K562 (cell line): Measurements from ENCODE around the gene ASB11. TPM values are rescaled to one million over a fixed set of nuclear protein-coding genes. Genes with fewer than 3 reads are reported as not detected.

Experiments
- BCLAF1 ChIP-seq, 2 experiments: fragments of 450-650 bp in 1 of 2; IDR thresholded peaks; 2 replicates each; pipeline ENCODE4 v1.6.1; 2011 to 2017; ENCODE audit warnings: low read depth in 2 of 2, antibody characterized with exemption in 1 of 2, borderline replicate concordance in 1 of 2, low read length in 1 of 2, mild to moderate bottlenecking in 1 of 2, mixed read lengths in 1 of 2; ENCODE audit not compliant: control insufficient read depth in 1 of 2
- XRCC4 ChIP-seq: IDR thresholded peaks from one replicate; pipeline ENCODE4 v1.6.1; 2011; ENCODE audit not compliant: insufficient read depth, insufficient read length; ENCODE audit errors: extremely low read depth
- ZBTB49 ChIP-seq: sonication (generic); formaldehyde crosslinking; IDR thresholded peaks from 2 replicates; pipeline ENCODE4 v1.8.0; 2022; ENCODE audit warnings: missing genetic modification reagents, mild to moderate bottlenecking, borderline replicate concordance
- polyA plus RNA-seq, 8 experiments: library from polyadenylated mRNA; depleted of rRNA in 4 of 8; stranded (reverse) in 5 of 8; unstranded in 3 of 8; fragments of >200 nt; fragmentation: Nextera tagmentation in 2 of 8; fragmentation: Illumina TruSeq in 1 of 8; extraction: Ambion mirVana in 2 of 8; extraction: Trizol in 1 of 8; gene quantifications; 2 replicates each; pipeline versions ENCODE4 v1.2.1 to v1.2.3, GENCODE V29; 2011 to 2014; ENCODE audit warnings: inconsistent platforms in 1 of 8, missing spikeins in 1 of 8
- total RNA-seq, 7 experiments: library from RNA; depleted of rRNA in 6 of 7; stranded (reverse); fragments of >200 nt in 6 of 7; fragmentation: Illumina TruSeq in 2 of 7; extraction: Trizol in 2 of 7; gene quantifications; 2 replicates each; pipeline versions ENCODE4 v1.2.1 to v1.2.3, GENCODE V29; 2011 to 2021; ENCODE audit warnings: low replicate concordance in 1 of 7

ASB11 gene
- total and polyA plus RNA-seq, 9 of the 15 experiments (the other 6 are each of a cell fraction or from before 2014, with no cell fraction given): not detected

- no peak for TF ChIP-seq BCLAF1 (IDR thresholded peaks at IDR 0.05; ENCODE audit: borderline replicate concordance in 1 of 2, control insufficient read depth in 1 of 2, low read depth in 2 of 2, low read length in 1 of 2)
- TF ChIP-seq ZBTB49: no peak
- no peak for TF ChIP-seq XRCC4
Measured at GRCh38 chrX:15356444-15356843, 41.0 kb upstream of the ASB11 start (continued).
